Dedifferentiated amniotic fluid mesenchymal stem cell (primary cell): Measurements from ENCODE around the gene CCDC154.
"Not testable (repeated sequence)": the region's sequence is repeated elsewhere in the genome, so short reads cannot be mapped to it uniquely, and the experiment has no call there.

Experiments
- DNase-seq: peaks from one replicate; pipeline ENCODE4 v3.0.0-alpha.2; 2016; ENCODE audit errors: extremely low spot score

The CCDC154 gene

GRCh38 chr16:1443980-1444729 lies at the start of gene CCDC154:
Gene CCDC154, minus strand, starts transcription at chr16:1444556. Its CDS starts 234 bp downstream, at chr16:1444322.
- no peak for DNase-seq

GRCh38 chr16:1493746-1494094 lies 49.4 kb upstream of the CCDC154 start:
- no peak for DNase-seq

- peak; percentile 68 for DNase-seq
Measured at GRCh38 chr16:1492923-1493745, 48.8 kb upstream of the CCDC154 start, which contains the start of gene TELO2. Gene TELO2, plus strand, starts transcription at chr16:1493360. Its CDS starts 922 bp downstream, at chr16:1494282.

- DNase-seq: no peak
Measured at GRCh38 chr16:1492082-1492922, 47.9 kb upstream of the CCDC154 start.

GRCh38 chr16:1491327-1491726 lies 47.0 kb upstream of the CCDC154 start:
- DNase-seq: no peak

GRCh38 chr16:1489077-1489476 lies 44.7 kb upstream of the CCDC154 start:
- DNase-seq: no peak

GRCh38 chr16:1488619-1489018 lies 44.3 kb upstream of the CCDC154 start, which contains the start of gene PTX4:
Gene PTX4, minus strand, starts transcription at chr16:1488944. Its CDS starts 35 bp downstream, at chr16:1488909.
- DNase-seq: no peak

GRCh38 chr16:1488054-1488601 lies 43.8 kb upstream of the CCDC154 start:
- no peak for DNase-seq

GRCh38 chr16:1487395-1488053 lies 43.2 kb upstream of the CCDC154 start:
- no peak for DNase-seq

GRCh38 chr16:1486551-1487390 lies 42.4 kb upstream of the CCDC154 start:
- DNase-seq: no peak

- no peak for DNase-seq
Measured at GRCh38 chr16:1485847-1486496, 41.6 kb upstream of the CCDC154 start.

GRCh38 chr16:1481906-1482835 lies 37.8 kb upstream of the CCDC154 start:
- DNase-seq: no peak

GRCh38 chr16:1478937-1479336 lies 34.6 kb upstream of the CCDC154 start:
- not testable (repeated sequence) for DNase-seq

- DNase-seq: no peak
Measured at GRCh38 chr16:1477033-1477432, 32.7 kb upstream of the CCDC154 start.

- no peak for DNase-seq
Measured at GRCh38 chr16:1475552-1476114, 31.3 kb upstream of the CCDC154 start.

GRCh38 chr16:1474796-1475551 lies 30.6 kb upstream of the CCDC154 start, which contains the start of gene CLCN7:
Gene CLCN7, minus strand, starts transcription at chr16:1475028. Its CDS starts 54 bp downstream, at chr16:1474974.
- DNase-seq: peak; percentile 56

GRCh38 chr16:1474082-1474795 lies 29.9 kb upstream of the CCDC154 start:
- no peak for DNase-seq
